GM21786 (cell line): ENCODE results near the gene TMCC2.

Experiments
- ATAC-seq: cut with Tn5 transposase; IDR thresholded peaks from one replicate; pipeline ENCODE4 v1.9.1; 2021; ENCODE audit not compliant: unreplicated experiment

TMCC2 gene

DNA sequence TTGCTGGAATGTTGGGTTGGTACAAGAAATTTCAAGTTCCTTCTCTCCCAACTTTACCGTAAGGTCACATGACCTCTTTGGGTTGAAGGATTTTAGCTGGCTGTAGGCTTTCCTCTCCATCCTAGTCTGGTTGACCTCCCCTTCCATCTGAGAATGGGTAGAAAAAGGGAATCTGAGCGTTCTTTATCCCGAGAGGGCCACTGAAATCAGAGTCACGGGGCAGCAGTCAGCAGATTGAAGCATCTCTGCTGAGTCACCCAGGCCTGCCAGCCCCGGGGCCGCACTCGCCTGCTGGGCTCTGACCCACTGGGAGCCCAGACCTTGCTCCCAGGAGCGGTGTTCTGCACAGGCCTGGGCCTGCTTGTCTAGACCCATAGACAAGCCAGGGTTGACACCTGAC is 31.0 kb downstream of the TMCC2 start:
- no peak for ATAC-seq

DNA sequence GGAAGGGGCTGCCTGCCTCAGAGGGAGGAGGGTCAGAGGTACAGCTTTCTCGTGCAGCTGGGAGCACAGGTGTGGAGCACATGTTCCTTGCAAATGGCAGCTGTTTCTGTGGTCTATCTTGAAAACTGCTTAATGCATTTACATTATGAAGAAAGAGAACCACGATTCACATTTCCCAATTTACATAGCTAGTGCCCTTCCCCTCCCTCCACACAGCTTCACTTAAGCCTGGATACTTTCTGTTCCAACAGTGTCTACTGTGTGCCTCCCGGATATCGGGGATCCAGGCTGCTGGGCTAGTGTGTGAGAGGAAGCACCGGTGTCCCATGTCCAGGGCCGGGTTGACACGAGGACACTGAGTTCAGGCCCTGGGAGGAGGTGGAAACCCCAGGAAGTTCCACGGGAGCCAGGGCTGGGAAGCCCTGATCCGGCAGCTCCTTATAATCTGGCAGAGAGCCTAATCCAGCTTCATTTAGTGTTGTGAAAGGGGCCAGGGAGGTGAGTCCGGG is 31.6 kb downstream of the TMCC2 start:
- no peak for ATAC-seq

DNA sequence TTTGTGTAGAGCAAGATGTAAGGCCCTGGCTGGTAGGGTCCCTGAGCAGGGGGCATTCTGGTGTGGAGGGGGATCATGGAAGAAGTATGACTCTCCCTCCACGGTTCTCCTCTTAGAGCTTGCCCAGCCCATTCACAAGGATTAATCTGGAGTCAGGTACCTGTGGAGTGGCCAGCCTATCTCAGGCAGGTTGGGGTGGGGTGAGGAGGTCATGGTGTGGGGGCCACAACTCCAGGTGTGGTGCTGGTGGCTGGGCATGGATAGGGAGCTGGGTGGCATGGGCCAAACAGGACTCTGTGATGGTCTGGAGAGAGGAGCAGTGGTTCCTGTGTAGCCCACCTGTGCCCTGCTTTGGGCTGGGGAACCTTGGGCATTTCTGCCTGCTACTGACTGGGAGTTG is 32.3 kb downstream of the TMCC2 start:
- no peak for ATAC-seq

DNA sequence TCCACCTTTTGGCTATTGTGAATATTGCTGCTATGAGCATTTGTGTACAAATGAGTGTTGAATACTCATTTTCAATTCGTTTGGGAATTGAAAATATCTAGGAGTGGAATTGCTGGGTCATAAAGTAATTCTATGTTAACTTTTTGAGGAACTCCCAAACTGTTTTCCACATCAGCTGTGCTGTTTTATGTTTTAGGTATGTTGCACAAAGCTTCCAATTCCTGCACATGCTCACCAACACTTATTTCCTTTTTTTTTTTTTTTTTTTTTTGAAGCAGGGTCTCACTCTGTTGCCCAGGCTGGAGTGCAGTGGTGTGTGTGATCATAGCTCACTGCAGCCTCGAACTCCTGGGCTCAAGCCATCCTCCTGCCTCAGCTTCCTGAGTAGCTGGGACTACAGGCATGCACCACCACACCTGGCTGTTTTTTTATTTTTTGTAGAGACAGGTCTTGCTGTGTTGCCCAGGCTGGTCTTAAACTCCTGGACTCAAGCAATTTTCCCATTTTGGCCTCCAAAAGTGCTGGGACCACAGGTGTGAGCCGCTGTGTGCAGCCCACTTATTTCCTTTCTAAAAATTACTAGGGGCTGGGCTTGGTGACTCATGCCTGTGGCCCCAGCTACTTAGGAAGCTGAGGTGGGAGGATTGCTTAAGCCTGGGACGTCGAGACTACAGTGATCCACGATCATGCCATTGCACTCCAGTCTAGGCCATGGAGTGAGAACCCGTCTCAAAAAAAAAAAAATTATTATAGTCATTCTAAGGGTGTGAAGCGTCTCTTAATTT is 33.4 kb downstream of the TMCC2 start:
- no peak for ATAC-seq

DNA sequence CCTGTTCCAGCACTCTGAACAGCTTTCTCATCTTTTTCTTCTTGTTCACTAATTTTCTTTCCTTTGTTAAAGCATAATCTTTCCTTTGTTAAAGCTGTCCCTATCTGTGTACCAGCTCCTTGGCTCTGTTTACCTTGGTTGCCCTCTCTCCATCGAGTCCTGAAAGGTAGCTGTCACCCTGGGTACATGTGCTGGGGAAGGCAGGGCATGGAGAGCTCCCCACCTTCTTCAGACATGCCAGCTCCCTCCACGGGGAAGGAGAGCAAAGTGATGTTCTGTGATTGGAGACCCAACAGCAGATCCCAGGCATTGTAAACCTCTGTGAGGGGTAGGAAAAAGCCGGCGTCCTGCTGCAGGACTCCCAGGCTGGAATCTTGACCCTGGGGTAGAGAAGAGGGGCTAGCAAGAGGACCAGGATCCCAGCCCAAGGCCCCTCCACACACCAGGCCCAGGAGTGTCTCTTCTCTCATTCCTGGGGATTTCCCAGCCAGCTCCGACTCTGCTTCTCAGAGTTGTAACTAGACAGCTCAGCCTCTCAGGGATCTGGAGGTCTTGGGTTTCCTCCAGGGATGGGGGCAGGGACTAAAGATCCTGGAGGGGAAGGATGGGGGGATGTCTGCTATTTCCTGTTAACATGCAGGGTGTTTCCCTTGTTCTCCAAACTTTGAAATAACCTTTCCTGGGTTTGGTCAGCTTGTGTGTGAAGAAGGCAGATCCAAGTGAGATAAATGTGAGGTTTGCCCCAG is 34.4 kb downstream of the TMCC2 start:
- no peak for ATAC-seq

DNA sequence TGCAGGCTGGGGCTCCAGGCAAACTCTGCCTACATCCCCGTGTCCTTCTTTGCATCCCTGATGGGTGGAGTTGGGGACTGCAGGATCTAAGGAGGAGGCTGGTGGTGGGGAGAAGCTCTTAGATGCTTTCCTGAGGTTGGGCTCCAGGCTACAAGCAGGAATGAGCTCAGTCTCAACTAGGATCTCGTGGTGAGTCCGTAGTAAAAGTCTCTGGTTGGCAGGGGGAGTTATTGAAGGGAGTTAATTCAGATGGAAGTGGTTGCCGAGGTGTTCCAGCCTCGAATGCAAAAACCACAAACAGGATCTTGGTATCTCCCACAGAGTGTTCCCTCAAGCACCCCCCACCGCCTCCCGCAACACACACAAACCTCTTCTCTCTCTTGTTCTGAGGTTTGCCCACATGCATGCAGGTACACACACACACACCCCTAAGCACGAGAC is 35.0 kb downstream of the TMCC2 start:
- ATAC-seq, result no peak

DNA sequence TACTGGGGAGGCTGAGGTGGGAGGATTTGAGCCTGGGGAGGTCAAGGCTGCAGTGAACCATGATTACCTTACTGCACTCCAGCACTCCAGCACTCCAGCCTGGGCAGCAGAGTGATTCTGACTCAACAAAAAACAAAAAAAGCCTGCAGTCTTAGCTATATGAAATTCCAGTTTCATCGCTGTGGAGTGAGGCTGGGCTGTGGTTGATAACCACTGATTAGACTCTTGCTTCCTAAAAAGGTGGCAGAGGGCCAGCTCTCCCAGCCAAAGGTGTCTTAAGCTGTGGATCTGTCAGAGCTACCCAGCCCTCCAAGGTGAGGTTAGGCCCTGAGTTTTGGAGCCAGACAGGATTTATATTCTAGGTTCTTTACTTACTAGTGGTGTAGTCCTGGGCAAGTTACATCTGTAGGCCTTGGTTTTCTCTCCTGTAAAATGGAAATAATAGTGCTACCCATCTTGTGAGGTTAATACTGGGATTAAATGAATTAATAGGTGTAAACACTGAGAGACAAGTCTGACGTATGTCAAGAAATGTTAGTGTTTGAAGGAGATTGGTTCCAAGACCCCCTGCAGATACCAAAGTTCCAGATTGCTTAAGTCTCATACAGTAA is 35.9 kb downstream of the TMCC2 start:
- ATAC-seq, result no peak

DNA sequence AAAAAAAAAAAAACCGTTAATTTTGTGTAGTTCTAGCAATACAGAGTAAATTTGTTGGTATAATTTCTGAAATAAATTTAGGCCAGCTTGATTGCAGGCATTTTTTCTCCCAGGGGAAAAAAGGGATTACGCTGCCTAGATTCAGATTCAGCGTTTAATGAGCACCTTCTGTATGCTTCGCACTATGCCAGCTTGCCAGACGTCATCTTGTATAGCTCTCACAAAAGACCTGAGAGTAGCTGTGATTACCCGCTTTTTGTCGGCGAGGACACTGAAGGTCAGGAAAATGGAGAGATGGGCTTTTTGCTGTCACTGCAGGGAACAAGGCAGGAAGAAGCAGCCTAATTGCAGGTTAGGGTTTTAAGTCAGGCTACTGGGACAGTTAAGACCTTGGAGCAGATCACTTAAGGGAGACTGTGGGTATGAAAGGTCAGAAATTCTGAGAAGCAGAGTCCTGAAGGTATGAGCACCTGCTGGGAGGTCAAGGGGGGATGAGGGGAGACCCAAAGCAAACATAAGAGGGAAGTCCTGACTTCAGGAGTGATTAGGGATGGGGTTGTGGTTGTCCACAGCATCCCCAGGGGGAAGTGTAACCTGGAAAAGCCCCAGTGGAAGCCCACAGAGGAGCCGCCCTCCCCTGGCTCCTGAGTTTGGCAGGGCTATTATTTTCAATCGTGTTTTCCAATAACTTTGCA is 39.0 kb downstream of the TMCC2 start:
- ATAC-seq, result no peak

DNA sequence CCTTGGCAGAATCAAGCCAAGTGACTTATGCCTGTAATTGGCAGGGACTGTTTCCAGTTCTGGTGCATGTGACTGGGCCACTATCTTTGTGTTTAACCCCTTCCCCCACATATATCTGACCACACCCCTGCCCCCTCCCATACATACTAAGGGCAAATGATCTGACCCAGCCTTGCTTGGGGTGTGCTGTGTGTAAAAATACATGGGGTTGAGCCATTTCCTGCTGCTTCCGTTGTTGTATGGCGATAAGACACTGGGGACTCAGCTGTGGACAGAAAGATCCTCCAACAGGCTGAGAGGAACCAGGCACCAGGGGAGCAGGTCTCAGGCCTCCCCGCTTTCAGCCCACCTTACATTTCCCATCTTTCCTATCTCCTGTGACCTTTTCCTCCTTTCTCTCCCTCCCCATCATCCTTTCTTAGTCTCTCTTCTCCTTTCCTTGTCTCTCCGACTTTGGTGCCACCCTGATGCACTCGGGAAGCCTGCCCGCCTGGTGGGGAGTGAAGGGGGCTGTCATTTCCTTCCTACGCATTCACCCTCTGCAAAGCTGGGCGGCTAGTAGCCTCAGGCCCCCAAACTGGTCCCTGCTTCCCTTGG is 39.7 kb downstream of the TMCC2 start:
- ATAC-seq, result no peak

DNA sequence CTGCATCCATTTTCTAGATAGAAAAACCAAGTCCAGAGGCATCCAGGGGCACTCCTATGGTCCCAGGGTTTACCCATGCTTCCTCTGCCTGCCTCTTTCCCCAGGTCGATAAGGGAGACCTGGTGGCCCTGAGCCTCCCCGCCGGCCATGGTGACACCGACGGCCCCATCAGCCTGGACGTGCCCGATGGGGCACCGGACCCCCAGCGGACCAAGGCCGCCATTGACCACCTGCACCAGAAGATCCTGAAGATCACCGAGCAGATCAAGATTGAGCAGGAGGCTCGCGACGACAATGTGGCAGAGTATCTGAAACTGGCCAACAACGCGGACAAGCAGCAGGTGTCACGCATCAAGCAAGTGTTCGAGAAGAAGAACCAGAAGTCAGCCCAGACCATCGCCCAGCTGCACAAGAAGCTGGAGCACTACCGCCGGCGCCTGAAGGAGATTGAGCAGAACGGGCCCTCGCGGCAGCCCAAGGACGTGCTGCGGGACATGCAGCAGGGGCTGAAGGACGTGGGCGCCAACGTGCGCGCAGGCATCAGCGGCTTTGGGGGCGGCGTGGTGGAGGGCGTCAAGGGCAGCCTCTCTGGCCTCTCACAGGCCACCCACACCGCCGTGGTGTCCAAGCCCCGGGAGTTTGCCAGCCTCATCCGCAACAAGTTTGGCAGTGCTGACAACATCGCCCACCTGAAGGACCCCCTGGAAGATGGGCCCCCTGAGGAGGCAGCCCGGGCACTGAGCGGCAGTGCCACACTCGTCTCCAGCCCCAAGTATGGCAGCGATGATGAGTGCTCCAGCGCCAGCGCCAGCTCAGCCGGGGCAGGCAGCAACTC is 41.3 kb downstream of the TMCC2 start:
- no peak for ATAC-seq

DNA sequence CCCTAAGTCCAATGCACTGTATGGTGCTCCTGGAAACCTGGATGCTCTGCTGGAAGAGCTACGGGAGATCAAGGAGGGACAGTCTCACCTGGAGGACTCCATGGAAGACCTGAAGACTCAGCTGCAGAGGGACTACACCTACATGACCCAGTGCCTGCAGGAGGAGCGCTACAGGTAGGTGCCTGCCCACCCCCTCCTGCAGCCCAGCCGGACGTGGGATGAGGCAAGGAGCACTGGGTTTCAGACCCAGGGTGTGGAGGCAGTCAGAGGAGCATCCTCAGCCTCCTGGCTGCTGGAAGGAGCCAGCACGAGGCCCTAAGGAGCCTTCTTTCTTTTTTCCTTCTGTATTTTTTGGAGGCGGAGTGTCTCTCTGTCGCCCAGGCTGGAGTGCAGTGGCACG is 42.0 kb downstream of the TMCC2 start:
- no peak for ATAC-seq

DNA sequence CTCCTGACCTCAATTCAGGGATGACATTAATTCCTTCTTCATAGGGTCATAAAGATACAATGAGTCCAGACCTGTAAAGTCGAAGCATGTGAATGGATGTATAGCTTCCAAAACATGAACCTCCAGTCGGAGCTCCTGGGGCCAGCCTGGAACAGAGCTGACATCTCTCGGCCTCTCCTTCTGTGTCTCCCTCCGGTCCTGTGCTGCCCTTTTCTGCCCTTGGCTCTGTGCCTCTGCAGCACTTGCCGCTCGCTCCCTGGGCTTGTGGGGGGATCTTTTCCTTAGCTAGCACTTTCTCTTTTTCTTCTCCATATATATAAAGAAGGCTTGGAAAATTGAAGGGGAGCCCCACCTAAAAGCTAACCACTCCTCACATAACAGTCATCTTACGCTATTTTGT is 42.5 kb downstream of the TMCC2 start:
- no peak for ATAC-seq

DNA sequence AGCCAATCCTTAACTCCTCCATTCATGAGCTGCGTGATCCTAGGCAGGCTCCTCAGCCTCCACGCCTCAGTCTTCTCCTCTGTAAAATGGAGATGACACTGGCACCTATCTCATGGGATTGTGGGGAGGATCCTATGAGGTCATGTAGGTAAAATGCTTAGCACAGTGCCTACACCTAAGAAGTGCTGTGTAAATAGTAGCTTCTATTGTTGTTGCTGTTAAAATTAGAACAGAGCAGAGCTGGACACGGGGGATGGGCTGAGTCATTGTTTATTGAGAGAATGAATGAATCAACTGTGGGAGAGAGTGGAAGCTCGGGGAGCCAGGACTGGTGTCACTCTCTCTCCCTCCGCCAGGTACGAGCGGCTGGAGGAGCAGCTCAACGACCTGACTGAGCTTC is 43.0 kb downstream of the TMCC2 start:
- no peak for ATAC-seq

DNA sequence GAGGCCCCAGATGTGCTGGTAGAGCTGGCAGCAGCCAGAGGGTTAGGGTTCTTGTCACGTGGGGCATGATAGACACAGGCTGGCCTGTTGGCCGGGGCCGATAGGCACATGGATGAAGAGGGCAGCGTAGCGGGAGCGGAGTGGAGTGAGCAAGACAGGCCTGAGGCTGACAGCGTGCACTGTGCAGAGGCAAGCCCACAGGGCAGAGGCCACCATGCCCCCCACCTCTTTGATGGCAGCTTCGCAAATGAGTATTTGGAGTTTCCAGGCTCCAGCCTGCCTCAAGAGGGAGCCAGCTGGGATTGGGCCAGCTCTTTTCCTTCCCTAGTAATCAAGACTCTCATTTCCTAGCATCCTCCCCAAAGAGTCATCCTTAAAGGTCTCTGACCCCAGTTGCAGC is 43.5 kb downstream of the TMCC2 start:
- no peak for ATAC-seq

DNA sequence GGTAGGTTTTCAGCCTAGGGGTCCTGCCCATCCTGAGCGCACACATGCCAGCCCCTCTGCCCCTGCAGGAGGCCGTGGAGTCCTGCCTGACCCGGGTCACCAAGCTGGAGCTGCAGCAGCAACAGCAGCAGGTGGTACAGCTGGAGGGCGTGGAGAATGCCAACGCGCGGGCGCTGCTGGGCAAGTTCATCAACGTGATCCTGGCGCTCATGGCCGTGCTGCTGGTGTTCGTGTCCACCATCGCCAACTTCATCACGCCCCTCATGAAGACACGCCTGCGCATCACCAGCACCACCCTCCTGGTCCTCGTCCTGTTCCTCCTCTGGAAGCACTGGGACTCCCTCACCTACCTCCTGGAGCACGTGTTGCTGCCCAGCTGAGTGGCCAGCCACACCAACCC is 44.0 kb downstream of the TMCC2 start:
- ATAC-seq, result no peak

DNA sequence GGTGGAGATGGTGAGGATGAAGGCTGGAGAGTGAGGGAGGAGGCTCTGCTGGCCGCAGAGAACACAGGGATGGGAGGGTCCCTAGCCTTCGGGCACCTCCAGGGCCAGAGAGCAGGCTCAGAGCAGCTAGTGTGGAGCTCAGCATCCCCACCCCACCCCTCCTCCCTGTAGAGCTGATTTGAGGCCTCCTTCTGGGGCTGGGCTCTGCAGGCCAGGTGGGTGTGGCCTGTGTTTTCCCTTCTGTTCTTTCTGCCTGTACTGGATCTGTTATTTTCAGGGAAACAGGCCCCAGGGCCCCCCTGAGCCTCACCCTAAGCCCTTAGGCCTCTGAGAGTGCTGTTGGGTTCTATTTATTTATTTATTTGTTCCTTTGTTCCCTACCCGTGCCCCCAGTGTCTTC is 44.8 kb downstream of the TMCC2 start:
- no peak for ATAC-seq

DNA sequence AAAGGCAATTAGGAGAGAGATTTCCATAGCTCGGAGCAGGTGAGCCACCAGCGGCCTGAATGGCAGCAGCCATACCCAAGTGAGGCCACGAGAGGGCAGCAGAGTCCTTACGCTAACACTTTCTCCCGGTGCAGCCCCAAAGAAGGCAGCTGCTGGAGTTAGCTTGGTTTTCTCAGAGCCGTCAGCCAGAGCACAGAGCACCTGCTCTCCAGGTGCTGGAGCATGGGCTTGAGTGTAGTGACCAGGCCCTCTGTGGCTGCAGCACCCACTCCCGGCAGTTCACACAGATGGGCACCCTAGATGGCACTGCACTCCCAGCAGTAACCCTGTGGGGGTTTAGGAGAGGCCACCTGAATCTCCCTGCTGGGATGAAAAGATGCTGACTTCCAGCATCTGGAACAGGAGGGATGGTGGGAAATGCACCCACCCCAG is 45.8 kb downstream of the TMCC2 start:
- ATAC-seq, result peak; percentile 80

DNA sequence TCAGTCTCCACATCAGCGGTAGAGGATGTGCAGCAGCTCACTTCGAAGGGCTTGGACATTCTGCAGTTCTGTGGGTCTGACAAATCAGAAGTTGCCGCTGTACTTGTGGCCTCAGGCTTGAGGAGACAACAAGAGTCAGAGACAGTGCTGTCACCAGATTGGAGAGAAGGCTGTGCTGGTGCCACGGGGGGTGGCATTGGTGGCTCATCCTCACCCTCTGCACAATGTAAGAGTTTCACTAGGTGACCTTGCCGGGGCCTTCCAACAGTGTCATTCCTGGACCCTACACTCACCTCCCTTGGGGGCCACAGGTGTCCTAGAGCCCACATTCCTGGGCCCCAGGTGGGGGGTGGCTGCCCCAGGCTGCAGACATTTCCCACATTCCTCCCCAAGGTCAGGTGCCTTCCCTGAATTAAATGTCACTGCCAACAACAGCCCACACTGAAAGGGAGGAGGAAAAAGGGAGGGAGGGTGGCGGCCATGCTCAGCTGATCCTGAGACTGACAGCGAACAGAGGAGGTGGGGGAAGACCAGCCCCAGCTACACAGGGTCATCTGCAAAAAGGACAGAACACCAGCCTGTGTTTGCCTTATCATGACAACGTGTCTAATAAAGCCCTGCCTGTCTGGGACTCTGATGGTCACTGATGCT is 46.4 kb downstream of the TMCC2 start:
- no peak for ATAC-seq

DNA sequence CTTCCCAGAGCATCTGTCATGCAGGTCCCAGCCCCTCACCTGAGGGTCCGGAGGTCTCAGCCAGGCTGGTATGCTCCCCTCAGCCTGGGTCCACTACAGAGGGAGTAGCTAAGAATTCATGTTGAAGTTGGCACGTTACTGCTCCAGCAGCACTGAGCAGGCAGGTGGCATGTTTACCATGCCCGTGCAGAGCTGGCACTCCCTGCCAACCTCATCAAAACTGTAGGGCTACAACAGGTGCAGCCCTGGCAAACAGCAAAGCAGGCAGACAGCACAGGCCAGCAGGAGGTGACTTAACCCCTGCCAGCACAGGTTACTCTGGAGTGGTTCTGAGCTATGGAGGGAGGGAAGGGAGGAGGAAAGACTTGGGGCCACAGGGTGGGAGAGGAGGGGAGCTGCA is 47.4 kb downstream of the TMCC2 start:
- ATAC-seq, result no peak
